Keratinocyte (primary cell): ENCODE measurements around the gene XIRP2. TPM values are rescaled to one million over a fixed set of nuclear protein-coding genes. Genes with fewer than 3 reads are reported as not detected.

Experiments used
- DNase-seq: peaks from one replicate; pipeline ENCODE4 v3.0.0-alpha.2; 2011; ENCODE audit warnings: low read depth, missing footprints, low spot score
- FAIRE-seq: peaks from 2 replicates; lab custom pipeline; 2011; peaks lifted over from hg19 to GRCh38; lab: Jason Lieb, UNC
- H2AFZ ChIP-seq: 2 replicates; pipeline ENCODE4 v1.6.0; 2012; ENCODE audit warnings: low read length, control low read depth, inconsistent platforms; ENCODE audit not compliant: control insufficient read depth
- H3K27ac ChIP-seq: 2 replicates; pipeline ENCODE4 v1.5.1; 2011; ENCODE audit warnings: low read length; ENCODE audit not compliant: control insufficient read depth, insufficient read depth
- H3K27me3 ChIP-seq: 3 replicates; pipeline ENCODE4 v1.6.0; 2011; ENCODE audit warnings: low read length; ENCODE audit not compliant: control insufficient read depth, insufficient read depth; ENCODE audit errors: extremely low read depth
- H3K36me3 ChIP-seq, 2 experiments: 2 replicates in 1 of 2; 3 replicates in 1 of 2; pipeline ENCODE4 v1.5.1; 2011; ENCODE audit warnings: low read length in 2 of 2, mild to moderate bottlenecking in 1 of 2; ENCODE audit not compliant: control insufficient read depth in 2 of 2, insufficient read depth in 2 of 2; ENCODE audit errors: extremely low read depth in 1 of 2
- H3K4me1 ChIP-seq: 3 replicates; pipeline ENCODE4 v1.5.1; 2011; ENCODE audit warnings: low read length; ENCODE audit not compliant: control insufficient read depth, insufficient read depth; ENCODE audit errors: extremely low read depth
- H3K4me2 ChIP-seq: 3 replicates; pipeline ENCODE4 v1.6.0; 2011; ENCODE audit warnings: low read depth, low read length; ENCODE audit not compliant: control insufficient read depth, insufficient read depth; ENCODE audit errors: extremely low read depth
- H3K4me3 ChIP-seq, 3 experiments: fragments of 200-600 bp in 1 of 3; sonication (generic) in 1 of 3; 2 replicates in 2 of 3; 3 replicates in 1 of 3; pipeline ENCODE4 v1.5.1; 2011 to 2016; ENCODE audit warnings: low read length in 3 of 3, mild to moderate bottlenecking in 3 of 3, control low read depth in 2 of 3, inconsistent platforms in 1 of 3, low read depth in 1 of 3, mixed read lengths in 1 of 3, mixed run types in 1 of 3, moderate library complexity in 1 of 3; ENCODE audit not compliant: control insufficient read depth in 2 of 3, insufficient read depth in 2 of 3; ENCODE audit errors: extremely low read depth in 1 of 3
- H3K79me2 ChIP-seq: 2 replicates; pipeline ENCODE4 v1.6.0; 2012; ENCODE audit warnings: low read length; ENCODE audit not compliant: control insufficient read depth, insufficient read depth
- H3K9ac ChIP-seq: 3 replicates; pipeline ENCODE4 v1.6.0; 2011; ENCODE audit warnings: low read length; ENCODE audit not compliant: control insufficient read depth, insufficient read depth; ENCODE audit errors: extremely low read depth
- H3K9me1 ChIP-seq: 3 replicates; pipeline ENCODE4 v1.6.0; 2011; ENCODE audit warnings: low read length; ENCODE audit not compliant: control insufficient read depth, insufficient read depth; ENCODE audit errors: extremely low read depth
- H3K9me3 ChIP-seq: 2 replicates; pipeline ENCODE4 v1.5.1; 2012; ENCODE audit warnings: low read depth, low read length; ENCODE audit not compliant: control insufficient read depth
- H4K20me1 ChIP-seq: 3 replicates; pipeline ENCODE4 v1.6.0; 2011; ENCODE audit warnings: low read length; ENCODE audit not compliant: control insufficient read depth, insufficient read depth; ENCODE audit errors: extremely low read depth
- EZH2 ChIP-seq: IDR thresholded peaks from one replicate; pipeline ENCODE4 v1.6.1; 2012; ENCODE audit warnings: inconsistent platforms, mild to moderate bottlenecking, low read length, moderate library complexity
- dilution Hi-C: fragments of 300-500 bp; cut with MboI; formaldehyde crosslinking; loops from one replicate; pipeline ENCODE4 v1.7.0; 2020; ENCODE audit warnings: low sequenced_read_pairs; ENCODE audit not compliant: extremely low pct_ligation_motif_present
- polyA plus RNA-seq, 5 experiments: library from polyadenylated mRNA; depleted of rRNA in 3 of 5; stranded (reverse) in 3 of 5; stranded (forward) in 1 of 5; unstranded in 1 of 5; fragments of >200 nt; gene quantifications; 1 replicate in 1 of 5; 2 replicates in 3 of 5; 3 replicates in 1 of 5; pipeline versions ENCODE4 v1.2.1 to v1.2.3, GENCODE V29; 2011 to 2012; ENCODE audit warnings: missing spikeins in 2 of 5, low read depth in 1 of 5, low replicate concordance in 1 of 5
- TF ChIP-seq, protein P1 (sequence below), 3 experiments: IDR thresholded peaks in 1 of 3; conservative IDR thresholded peaks in 1 of 3; optimal IDR thresholded peaks in 1 of 3; 2 replicates in 2 of 3; 3 replicates in 1 of 3; pipeline versions ENCODE3 to v1.5.1; 2011; ENCODE audit warnings: low read length in 3 of 3, mild to moderate bottlenecking in 3 of 3, moderate library complexity in 2 of 3, control low read depth in 1 of 3, inconsistent platforms in 1 of 3; ENCODE audit not compliant: insufficient read depth in 2 of 3; ENCODE audit errors: extremely low read depth in 1 of 3

The XIRP2 gene
- polyA plus RNA-seq, 1 donor (not counting 4 experiments of a cell fraction or from before 2014, with no cell fraction given) = 0.01 TPM

GRCh38 chr2:167057446-167057845, 169.2 kb downstream of the XIRP2 start:
- no peaks in the 10 kb centered on the region for H3K27me3 ChIP-seq
- DNase-seq (no peak), FAIRE-seq (no peak)
- no peaks in the 10 kb centered on the region for H3K79me2 ChIP-seq
- no peak overlapping the region for H3K9ac ChIP-seq
- H4K20me1 ChIP-seq = no peaks in the 10 kb centered on the region
- H3K27ac ChIP-seq = no peak overlapping the region
- no peak for TF ChIP-seq EZH2
- TF ChIP-seq, protein P1, sequence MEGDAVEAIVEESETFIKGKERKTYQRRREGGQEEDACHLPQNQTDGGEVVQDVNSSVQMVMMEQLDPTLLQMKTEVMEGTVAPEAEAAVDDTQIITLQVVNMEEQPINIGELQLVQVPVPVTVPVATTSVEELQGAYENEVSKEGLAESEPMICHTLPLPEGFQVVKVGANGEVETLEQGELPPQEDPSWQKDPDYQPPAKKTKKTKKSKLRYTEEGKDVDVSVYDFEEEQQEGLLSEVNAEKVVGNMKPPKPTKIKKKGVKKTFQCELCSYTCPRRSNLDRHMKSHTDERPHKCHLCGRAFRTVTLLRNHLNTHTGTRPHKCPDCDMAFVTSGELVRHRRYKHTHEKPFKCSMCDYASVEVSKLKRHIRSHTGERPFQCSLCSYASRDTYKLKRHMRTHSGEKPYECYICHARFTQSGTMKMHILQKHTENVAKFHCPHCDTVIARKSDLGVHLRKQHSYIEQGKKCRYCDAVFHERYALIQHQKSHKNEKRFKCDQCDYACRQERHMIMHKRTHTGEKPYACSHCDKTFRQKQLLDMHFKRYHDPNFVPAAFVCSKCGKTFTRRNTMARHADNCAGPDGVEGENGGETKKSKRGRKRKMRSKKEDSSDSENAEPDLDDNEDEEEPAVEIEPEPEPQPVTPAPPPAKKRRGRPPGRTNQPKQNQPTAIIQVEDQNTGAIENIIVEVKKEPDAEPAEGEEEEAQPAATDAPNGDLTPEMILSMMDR (optimal IDR thresholded peaks at IDR 0.05 in 1 of 3, IDR thresholded peaks at IDR 0.05 in 1 of 3, conservative IDR thresholded peaks at IDR 0.05 in 1 of 3; ENCODE audit: extremely low read depth in 1 of 3, insufficient read depth in 2 of 3, low read length in 3 of 3) = no peak
- H3K9me3 ChIP-seq = no peaks in the 10 kb centered on the region
- dilution Hi-C loops = no loop called here
- H3K4me3 ChIP-seq = no peak overlapping the region
- H3K4me2 ChIP-seq = no peak overlapping the region
- no peaks in the 10 kb centered on the region for H3K9me1 ChIP-seq
- H2AFZ ChIP-seq = no peak overlapping the region
- peaks cover 2% of the 10 kb centered on the region for H3K4me1 ChIP-seq
- no peaks in the 10 kb centered on the region for H3K36me3 ChIP-seq

- FAIRE-seq (no peak), DNase-seq (no peak)
- Histone ChIP-seq H3K4me2 (no peak overlapping the region), H2AFZ (no peak overlapping the region), H3K27ac (no peak overlapping the region), H3K4me3 (no peak overlapping the region), H3K79me2 (no peaks in the 10 kb centered on the region), H3K4me1 (no peaks in the 10 kb centered on the region), H3K36me3 (no peaks in the 10 kb centered on the region), H3K9ac (no peak overlapping the region), H4K20me1 (no peaks in the 10 kb centered on the region), H3K27me3 (no peaks in the 10 kb centered on the region), H3K9me1 (no peaks in the 10 kb centered on the region), H3K9me3 (no peaks in the 10 kb centered on the region)
- dilution Hi-C loops = no loop called here
- TF ChIP-seq EZH2 = no peak
- TF ChIP-seq, protein P1 (optimal IDR thresholded peaks at IDR 0.05 in 1 of 3, IDR thresholded peaks at IDR 0.05 in 1 of 3, conservative IDR thresholded peaks at IDR 0.05 in 1 of 3; ENCODE audit: extremely low read depth in 1 of 3, insufficient read depth in 2 of 3, low read length in 3 of 3) = no peak
Measured at GRCh38 chr2:167059173-167059572, 170.9 kb downstream of the XIRP2 start.
